Endothelial cell (in vitro differentiated cells): ENCODE measurements around the gene SEMA3B. TPM values are rescaled to one million over a fixed set of nuclear protein-coding genes. Genes with fewer than 3 reads are reported as not detected.

Experiments
- DNase-seq: peaks from one replicate; pipeline ENCODE4 v3.0.0; 2021; ENCODE audit warnings: low spot score
- H3K27ac Mint-ChIP-seq: one replicate; pipeline ENCODE4 v1.8.0; 2021; ENCODE audit warnings: mixed read lengths, inconsistent platforms; ENCODE audit not compliant: unreplicated experiment
- H3K27me3 Mint-ChIP-seq: one replicate; pipeline ENCODE4 v1.8.0; 2021; ENCODE audit warnings: mild to moderate bottlenecking, moderate library complexity, mixed read lengths, inconsistent platforms; ENCODE audit not compliant: unreplicated experiment
- H3K36me3 Mint-ChIP-seq: one replicate; pipeline ENCODE4 v1.8.0; 2021; ENCODE audit warnings: mild to moderate bottlenecking, low read depth, mixed read lengths, inconsistent platforms; ENCODE audit not compliant: unreplicated experiment
- H3K4me1 Mint-ChIP-seq: one replicate; pipeline ENCODE4 v1.8.0; 2021; ENCODE audit warnings: mild to moderate bottlenecking, mixed read lengths, inconsistent platforms; ENCODE audit not compliant: unreplicated experiment
- H3K4me3 Mint-ChIP-seq: one replicate; pipeline ENCODE4 v1.8.0; 2021; ENCODE audit warnings: mild to moderate bottlenecking, mixed read lengths, inconsistent platforms; ENCODE audit not compliant: unreplicated experiment
- H3K9me3 Mint-ChIP-seq: one replicate; pipeline ENCODE4 v1.8.0; 2021; ENCODE audit warnings: mixed read lengths, inconsistent platforms; ENCODE audit not compliant: unreplicated experiment
- long read RNA-seq: library from polyadenylated mRNA; unstranded; transcript quantifications from one replicate; pipeline ENCODE4 v2.0.0, GENCODE V29; 2020; ENCODE audit not compliant: unreplicated experiment
- total RNA-seq: library from RNA; stranded (reverse); fragmentation: NEBNext Ultra II Directional; extraction: Animal tissue kit (Norgen Biotek cat#: 25700); gene quantifications from one replicate; pipeline ENCODE4 v1.2.1, GENCODE V29; 2021; ENCODE audit not compliant: unreplicated experiment
- TF ChIP-seq, protein P1 (sequence below): fragments of 200-600 bp; sonication (generic); IDR thresholded peaks from one replicate; pipeline ENCODE4 v1.5.0; 2021; ENCODE audit warnings: antibody characterized with exemption; ENCODE audit not compliant: unreplicated experiment

SEMA3B gene
- 1.7 TPM for total RNA-seq
- long read RNA-seq: 0 reads

DNA sequence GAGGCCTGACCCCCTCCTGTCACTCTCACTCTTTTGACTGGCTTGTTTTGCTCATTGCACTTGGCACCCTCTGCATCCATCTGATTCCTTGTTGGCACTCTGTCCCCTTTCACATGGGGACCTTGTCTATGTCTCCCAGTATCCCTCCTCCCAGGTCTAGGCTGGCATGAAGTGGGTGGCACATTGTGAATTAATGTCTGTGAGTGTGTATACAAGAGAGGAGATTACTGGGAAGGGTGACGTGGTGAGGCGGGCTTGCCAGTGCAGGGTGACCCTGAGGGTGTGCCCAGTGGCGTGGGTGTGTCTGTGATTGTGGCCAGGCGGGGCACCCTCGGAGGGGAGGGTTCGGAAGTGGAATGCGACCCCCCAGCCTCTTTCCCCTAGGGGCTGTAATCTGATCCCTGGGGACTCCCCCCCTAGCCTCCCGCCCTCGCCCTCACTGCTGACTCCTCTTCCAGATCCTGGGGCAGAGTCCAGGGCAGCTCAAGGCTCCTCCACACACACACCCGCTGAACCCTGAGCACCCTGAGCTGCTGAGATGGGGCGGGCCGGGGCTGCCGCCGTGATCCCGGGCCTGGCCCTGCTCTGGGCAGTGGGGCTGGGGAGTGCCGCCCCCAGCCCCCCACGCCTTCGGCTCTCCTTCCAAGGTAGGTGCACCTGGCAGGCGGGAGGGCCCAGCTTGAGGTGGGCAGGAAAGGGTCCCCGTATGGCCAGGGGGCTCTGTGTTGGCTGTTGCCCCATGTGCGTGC, at the start of gene SEMA3B:
SEMA3B (plus strand) TSS at position 445 of the 749 bp plus-strand sequence; CDS start at position 539, 94 bp downstream.
- peaks cover 7% of the 10 kb centered on the region for H3K4me1 Mint-ChIP-seq
- H3K36me3 Mint-ChIP-seq: peaks cover 9% of the 10 kb centered on the region
- H3K4me3 Mint-ChIP-seq: no peak within 1 kb of the TSS
- H3K27ac Mint-ChIP-seq: peak within 1 kb of the TSS; percentile 41
- DNase-seq: no peak
- TF ChIP-seq, protein P1, sequence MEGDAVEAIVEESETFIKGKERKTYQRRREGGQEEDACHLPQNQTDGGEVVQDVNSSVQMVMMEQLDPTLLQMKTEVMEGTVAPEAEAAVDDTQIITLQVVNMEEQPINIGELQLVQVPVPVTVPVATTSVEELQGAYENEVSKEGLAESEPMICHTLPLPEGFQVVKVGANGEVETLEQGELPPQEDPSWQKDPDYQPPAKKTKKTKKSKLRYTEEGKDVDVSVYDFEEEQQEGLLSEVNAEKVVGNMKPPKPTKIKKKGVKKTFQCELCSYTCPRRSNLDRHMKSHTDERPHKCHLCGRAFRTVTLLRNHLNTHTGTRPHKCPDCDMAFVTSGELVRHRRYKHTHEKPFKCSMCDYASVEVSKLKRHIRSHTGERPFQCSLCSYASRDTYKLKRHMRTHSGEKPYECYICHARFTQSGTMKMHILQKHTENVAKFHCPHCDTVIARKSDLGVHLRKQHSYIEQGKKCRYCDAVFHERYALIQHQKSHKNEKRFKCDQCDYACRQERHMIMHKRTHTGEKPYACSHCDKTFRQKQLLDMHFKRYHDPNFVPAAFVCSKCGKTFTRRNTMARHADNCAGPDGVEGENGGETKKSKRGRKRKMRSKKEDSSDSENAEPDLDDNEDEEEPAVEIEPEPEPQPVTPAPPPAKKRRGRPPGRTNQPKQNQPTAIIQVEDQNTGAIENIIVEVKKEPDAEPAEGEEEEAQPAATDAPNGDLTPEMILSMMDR: no peak
- peaks cover 33% of the 10 kb centered on the region for H3K27me3 Mint-ChIP-seq
- no peaks in the 10 kb centered on the region for H3K9me3 Mint-ChIP-seq

DNA sequence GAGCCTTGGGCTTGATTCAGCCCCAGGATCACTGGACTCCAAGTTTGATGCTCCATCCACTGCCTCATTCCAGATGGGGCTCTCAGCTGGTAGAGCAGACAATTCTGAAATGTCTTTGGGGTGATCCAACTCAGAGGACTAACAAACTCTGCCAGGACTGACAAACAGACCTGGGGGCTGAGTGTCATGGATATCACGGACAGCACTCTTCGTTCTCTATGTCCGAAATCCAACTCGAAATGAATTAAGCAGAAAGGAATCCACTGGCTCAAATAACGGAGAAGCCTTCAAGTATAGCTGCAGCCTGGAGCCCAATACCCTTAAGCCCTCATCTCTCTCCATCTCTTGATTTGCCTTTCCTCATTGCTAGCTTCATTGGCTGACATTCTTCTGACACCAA, 49.7 kb upstream of the SEMA3B start:
- Mint-ChIP-seq H3K27ac (no peak overlapping the region), H3K27me3 (peaks cover 9% of the 10 kb centered on the region), H3K36me3 (no peaks in the 10 kb centered on the region), H3K4me3 (no peak overlapping the region), H3K9me3 (no peaks in the 10 kb centered on the region), H3K4me1 (no peaks in the 10 kb centered on the region)
- DNase-seq: no peak
- TF ChIP-seq, protein P1: no peak

DNA sequence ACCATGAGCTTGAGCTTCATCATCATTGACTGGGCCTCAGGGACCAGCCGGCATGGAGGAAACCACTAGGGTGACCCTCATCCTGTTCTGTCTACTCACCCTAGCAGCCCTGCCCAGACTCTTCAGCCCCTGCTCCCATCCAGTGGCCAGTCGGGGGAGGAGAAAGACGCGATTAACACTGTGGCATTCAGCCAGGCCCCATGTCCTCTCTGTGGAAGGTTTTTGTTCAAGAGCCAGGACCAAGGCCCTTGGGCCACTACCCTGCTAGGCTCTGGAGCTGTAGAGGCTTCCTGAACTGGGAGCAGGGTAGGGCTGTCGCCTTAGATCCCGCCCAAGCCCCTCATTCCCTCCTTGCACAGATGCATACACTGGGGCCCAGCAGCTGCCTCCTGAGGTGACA, 48.8 kb upstream of the SEMA3B start:
- no peaks in the 10 kb centered on the region for H3K9me3 Mint-ChIP-seq
- no peak for DNase-seq
- H3K36me3 Mint-ChIP-seq: no peaks in the 10 kb centered on the region
- TF ChIP-seq, protein P1: no peak
- no peaks in the 10 kb centered on the region for H3K4me1 Mint-ChIP-seq
- no peak overlapping the region for H3K4me3 Mint-ChIP-seq
- no peak overlapping the region for H3K27ac Mint-ChIP-seq
- H3K27me3 Mint-ChIP-seq: peaks cover 10% of the 10 kb centered on the region

DNA sequence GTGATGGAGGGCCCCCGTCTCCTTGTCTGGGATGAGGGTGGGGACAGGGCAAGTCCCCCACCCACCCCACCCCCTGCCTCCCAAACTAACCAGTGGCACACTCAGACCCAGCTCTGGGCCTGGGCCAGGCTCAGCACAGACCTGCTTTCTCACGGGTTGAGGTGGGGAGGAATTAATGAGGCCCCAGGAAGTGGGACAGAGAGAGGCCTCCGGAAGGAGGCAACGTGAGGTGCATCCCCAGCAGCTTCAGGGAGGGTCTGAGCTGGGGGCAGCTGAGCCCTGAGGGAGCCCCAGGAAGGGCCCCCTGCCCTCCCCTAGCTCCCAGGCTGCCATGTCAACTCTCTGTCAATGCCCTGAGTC, 47.9 kb upstream of the SEMA3B start:
- no peak overlapping the region for H3K27ac Mint-ChIP-seq
- H3K4me3 Mint-ChIP-seq: no peak overlapping the region
- peaks cover 3% of the 10 kb centered on the region for H3K36me3 Mint-ChIP-seq
- no peaks in the 10 kb centered on the region for H3K9me3 Mint-ChIP-seq
- DNase-seq: no peak
- no peaks in the 10 kb centered on the region for H3K4me1 Mint-ChIP-seq
- TF ChIP-seq, protein P1: no peak
- H3K27me3 Mint-ChIP-seq: peaks cover 10% of the 10 kb centered on the region

DNA sequence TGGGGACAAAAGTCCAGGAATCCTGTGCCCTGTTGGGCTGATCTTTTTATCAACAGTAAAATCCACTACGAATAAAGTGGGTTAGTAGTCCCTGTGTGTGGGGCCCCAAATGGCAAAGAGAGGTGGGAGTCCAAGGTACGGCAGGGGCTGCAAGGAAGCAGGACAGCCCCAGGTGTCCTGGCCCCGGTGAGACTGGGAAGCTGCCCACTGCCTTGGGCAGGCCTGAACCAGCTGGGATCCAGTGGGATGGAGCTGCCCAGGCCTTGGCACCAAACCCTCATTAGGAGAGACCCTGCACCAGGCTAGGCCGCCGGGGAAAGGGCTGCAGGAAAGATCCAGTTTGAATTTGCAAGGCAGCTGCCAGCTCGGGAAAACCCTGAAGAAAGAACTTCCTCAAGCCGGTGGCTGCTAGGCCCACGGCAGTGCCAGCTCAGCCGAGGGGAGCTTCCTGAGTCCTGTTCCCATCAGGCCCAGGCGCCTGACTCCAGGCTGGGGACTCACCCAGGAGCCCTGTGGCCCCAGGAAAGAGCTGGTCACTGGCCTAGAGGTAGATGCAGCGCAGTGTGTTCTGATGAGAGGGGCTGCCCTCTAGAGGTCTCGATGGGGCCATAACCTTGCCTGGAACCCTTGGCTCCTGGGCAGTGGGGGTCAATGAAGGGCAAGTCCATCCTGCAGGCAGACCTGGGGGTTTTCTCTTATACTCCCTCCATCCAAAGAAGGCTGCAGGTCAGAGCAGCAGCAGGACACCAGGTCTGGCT, 47.4 kb upstream of the SEMA3B start:
- Mint-ChIP-seq H3K27ac (no peak overlapping the region), H3K4me3 (no peak overlapping the region), H3K36me3 (peaks cover 3% of the 10 kb centered on the region), H3K9me3 (no peaks in the 10 kb centered on the region), H3K4me1 (no peaks in the 10 kb centered on the region), H3K27me3 (peaks cover 8% of the 10 kb centered on the region)
- TF ChIP-seq, protein P1: no peak
- peak; percentile 29 for DNase-seq
